HEK293T (cell line): Measurements from ENCODE around the gene ELMO3.

Source experiments
- CTCF ChIA-PET: fragments of 350-600 bp; formaldehyde crosslinking; extraction: SDS; loops from one replicate; lab custom pipeline; 2021; ENCODE audit warnings: antibody characterized with exemption, inconsistent platforms; lab: Yijun Ruan, JAX
- POLR2A ChIA-PET: fragments of 350-600 bp; formaldehyde crosslinking; extraction: SDS; loops from one replicate; lab custom pipeline; 2020; ENCODE audit warnings: antibody characterized with exemption, inconsistent platforms; lab: Yijun Ruan, JAX
- DNase-seq: peaks from one replicate; pipeline ENCODE4 v3.0.0; 2012; ENCODE audit warnings: mixed read lengths; ENCODE audit errors: extremely low spot score
- BHLHE40 ChIP-seq: fragments of 450-650 bp; IDR thresholded peaks from 2 replicates; pipeline ENCODE4 v1.6.1; 2016; ENCODE audit warnings: mild to moderate bottlenecking, moderate library complexity, borderline replicate concordance
- CTBP1 ChIP-seq: fragments of 450-650 bp; IDR thresholded peaks from 2 replicates; pipeline ENCODE4 v1.6.1; 2016; ENCODE audit warnings: borderline replicate concordance
- ELF4 ChIP-seq: fragments of 450-650 bp; IDR thresholded peaks from 2 replicates; pipeline ENCODE4 v1.6.1; 2017; ENCODE audit warnings: antibody characterized with exemption
- FOXA1 ChIP-seq: fragments of 450-650 bp; IDR thresholded peaks from 2 replicates; pipeline ENCODE4 v1.6.1; 2016; ENCODE audit warnings: mild to moderate bottlenecking
- FOXK2 ChIP-seq: fragments of 450-650 bp; IDR thresholded peaks from 2 replicates; pipeline ENCODE4 v1.6.1; 2016; ENCODE audit warnings: mild to moderate bottlenecking
- FOXM1 ChIP-seq: fragments of 450-650 bp; IDR thresholded peaks from 2 replicates; pipeline ENCODE4 v1.6.1; 2017; ENCODE audit warnings: mild to moderate bottlenecking, borderline replicate concordance
- HDGF ChIP-seq: fragments of 450-650 bp; IDR thresholded peaks from 2 replicates; pipeline ENCODE4 v1.6.1; 2017; ENCODE audit warnings: antibody characterized with exemption, borderline replicate concordance
- L3MBTL2 ChIP-seq: fragments of 450-650 bp; conservative IDR thresholded peaks from 2 replicates; pipeline ENCODE4 v1.6.1; 2016; ENCODE audit warnings: mild to moderate bottlenecking
- LEF1 ChIP-seq: fragments of 450-650 bp; IDR thresholded peaks from 2 replicates; pipeline ENCODE4 v1.6.1; 2017; ENCODE audit warnings: mild to moderate bottlenecking, borderline replicate concordance
- NFRKB ChIP-seq: fragments of 450-650 bp; IDR thresholded peaks from 2 replicates; pipeline ENCODE4 v1.6.1; 2016; ENCODE audit warnings: mild to moderate bottlenecking, moderate library complexity
- SP1 ChIP-seq: fragments of 450-650 bp; IDR thresholded peaks from 2 replicates; pipeline ENCODE4 v1.6.1; 2017
- SUZ12 ChIP-seq: fragments of 450-650 bp; IDR thresholded peaks from 2 replicates; pipeline ENCODE4 v1.6.1; 2016; ENCODE audit warnings: mild to moderate bottlenecking
- TARDBP ChIP-seq: fragments of 450-650 bp; IDR thresholded peaks from 2 replicates; pipeline ENCODE4 v1.6.1; 2016
- ZNF384 ChIP-seq: fragments of 450-650 bp; IDR thresholded peaks from 2 replicates; pipeline ENCODE4 v1.6.1; 2016
- TF ChIP-seq, protein P1 (sequence below): fragments of 450-650 bp; IDR thresholded peaks from 2 replicates; pipeline ENCODE4 v1.6.1; 2016

Gene ELMO3

DNA sequence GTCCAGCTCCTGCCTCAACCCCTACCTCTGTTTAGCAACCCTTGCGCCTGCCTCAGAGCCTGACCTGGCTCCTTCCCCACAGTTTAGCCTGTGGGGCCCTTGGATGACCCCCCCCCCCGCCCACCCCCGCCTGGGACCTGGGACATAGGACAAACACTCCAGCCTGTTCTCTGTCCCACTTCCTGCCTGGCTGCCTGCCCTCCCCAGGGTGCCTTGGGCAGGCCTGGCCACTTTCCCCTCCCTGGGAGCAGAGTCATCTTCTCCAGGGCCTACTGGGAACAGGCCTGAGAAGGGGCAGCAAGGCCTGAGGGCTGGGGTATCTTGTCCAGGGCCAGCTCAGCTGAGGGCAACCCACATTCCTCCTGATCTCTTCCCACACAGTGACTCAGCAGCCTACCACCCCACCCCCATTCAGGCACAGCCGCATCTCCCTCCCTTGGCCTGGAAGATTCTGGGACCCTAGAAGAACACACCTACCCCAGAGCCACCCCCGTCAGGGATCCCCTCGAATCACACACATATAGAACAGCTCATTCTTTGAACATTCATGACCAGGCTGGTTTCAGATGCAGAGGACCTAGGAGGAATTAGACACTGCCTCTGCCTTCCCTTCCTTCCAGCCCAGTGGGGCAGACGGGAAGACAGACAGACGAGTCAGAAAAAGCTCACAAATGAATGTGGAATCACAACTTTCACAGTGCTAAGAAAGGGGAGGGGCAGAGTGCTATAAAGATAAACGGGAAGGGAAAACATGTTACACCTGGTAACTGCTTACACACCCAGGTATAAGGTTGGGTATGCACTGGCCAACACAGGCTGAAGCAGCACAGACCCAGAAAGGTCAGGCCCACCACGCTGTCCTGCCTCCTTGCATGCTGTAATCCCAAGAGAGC, 42.3 kb downstream of the ELMO3 start:
- ChIA-PET POLR2A (interaction anchor here (1.5 kb wide), 1 partner anchor 7 kb away, joined by 3 read pairs; no protein-coding TSS in a partner anchor), CTCF (no interaction called here)
- DNase-seq, result no peak
- TF ChIP-seq ELF4 (no peak), CTBP1 (no peak), NFRKB (no peak), SP1 (no peak), L3MBTL2 (no peak), FOXM1 (no peak), ZNF384 (no peak), HDGF (no peak)
- TF ChIP-seq, protein P1, sequence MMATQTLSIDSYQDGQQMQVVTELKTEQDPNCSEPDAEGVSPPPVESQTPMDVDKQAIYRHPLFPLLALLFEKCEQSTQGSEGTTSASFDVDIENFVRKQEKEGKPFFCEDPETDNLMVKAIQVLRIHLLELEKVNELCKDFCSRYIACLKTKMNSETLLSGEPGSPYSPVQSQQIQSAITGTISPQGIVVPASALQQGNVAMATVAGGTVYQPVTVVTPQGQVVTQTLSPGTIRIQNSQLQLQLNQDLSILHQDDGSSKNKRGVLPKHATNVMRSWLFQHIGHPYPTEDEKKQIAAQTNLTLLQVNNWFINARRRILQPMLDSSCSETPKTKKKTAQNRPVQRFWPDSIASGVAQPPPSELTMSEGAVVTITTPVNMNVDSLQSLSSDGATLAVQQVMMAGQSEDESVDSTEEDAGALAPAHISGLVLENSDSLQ, result no peak

DNA sequence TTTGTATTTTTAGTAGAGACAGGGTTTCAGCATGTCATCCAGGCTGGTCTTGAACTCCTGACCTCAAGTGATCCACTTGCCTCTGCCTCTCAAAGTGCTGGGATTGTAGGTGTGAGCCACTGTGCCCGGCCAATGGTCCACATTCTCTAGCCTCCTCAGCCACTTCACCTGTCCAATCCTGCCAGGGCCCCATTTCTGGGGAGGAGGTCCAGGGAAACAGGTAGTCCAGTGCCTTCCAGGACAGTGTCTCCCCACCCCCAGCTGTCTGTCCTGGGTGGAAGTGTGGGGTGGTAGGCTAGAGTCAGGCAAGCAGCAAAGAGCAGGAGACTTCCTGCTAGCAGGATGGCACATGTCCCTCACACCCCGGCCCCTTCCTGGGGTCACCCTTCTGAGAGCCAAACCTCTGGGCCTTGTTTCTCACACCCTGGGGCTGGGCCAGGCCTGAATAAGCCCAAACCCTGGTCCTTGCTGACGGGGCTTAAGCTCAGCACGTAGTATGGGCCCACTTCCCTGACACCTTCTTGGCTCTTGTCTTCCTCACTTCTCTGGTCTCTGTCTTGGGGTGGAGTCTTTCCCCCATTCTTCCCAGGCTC, 43.3 kb downstream of the ELMO3 start:
- TF ChIP-seq HDGF, result no peak
- TF ChIP-seq ZNF384, result no peak
- TF ChIP-seq ELF4, result no peak
- TF ChIP-seq TARDBP, result no peak
- TF ChIP-seq LEF1, result no peak
- TF ChIP-seq CTBP1, result no peak
- DNase-seq, result no peak
- CTCF ChIA-PET, result no interaction called here
- POLR2A ChIA-PET, result interaction anchor here (1.5 kb wide), 2 partner anchors 8 to 11 kb away, joined by 3 to 4 read pairs; no protein-coding TSS in a partner anchor

DNA sequence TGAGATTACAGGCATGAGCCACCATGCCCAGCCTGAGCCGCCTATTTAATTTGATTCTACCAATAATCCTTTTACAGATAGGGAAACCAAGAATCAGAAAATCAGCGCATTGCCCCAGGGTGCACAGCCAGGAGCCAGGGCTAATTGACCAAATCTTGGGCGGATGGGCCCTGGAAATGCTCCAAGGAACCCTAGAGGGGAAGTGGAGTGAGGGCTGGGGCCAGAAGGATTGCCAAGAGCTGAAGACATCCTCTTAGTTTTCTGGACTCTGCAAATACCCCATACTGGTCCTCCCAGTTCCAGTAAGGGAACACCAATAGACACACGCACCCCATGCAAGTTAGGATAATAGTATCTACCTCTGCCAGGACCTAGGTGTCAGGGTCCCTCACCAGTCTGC, 44.5 kb downstream of the ELMO3 start:
- ChIA-PET CTCF (no interaction called here), POLR2A (interaction anchor here (1.5 kb wide), 1 partner anchor 12 kb away, joined by 4 read pairs; no protein-coding TSS in a partner anchor)
- no peak for DNase-seq
- TF ChIP-seq TARDBP (no peak), ELF4 (no peak), BHLHE40 (no peak), FOXA1 (no peak), NFRKB (no peak)

DNA sequence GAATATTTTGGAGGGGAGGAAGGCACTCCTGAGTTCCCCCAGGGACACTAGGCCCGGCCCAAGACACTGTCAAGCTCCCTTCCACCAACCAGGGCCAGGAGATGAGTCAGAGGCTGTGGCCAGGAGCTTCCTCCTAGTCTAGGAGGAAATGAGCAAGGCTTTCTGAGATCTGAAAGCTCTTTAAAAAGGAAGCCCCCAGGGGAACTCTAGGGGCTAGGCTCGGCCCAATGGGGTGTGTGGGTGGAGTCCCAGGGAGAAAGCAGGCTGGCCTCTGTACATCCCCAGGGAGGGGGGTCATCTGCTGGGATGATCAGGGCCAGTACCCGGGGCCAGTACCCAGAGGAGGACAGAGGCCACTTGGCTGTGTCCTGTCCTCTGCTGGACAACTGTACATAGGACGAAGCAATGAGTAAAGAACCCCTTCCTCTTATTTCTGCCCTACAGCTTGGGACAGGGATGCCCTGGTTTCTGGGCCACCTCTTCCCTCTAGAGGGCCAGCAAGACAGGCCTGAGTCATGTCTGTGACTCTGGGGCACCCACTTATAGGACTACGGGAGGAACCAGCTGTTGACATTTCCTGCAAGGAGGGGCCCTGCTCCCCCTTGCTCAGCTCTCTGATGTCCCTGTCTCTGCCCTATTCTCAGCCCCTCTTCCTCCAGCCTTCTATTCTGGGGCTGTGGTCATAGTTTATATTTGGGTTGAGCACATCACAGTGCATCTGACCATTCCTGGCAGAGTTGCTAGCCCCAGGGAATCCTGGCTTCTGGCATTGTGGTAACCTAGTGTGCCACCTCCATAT, 45.7 kb downstream of the ELMO3 start:
- POLR2A ChIA-PET, result interaction anchor here (1.0 to 1.4 kb wide), 3 partner anchors 11 to 18 kb away, joined by 4 to 5 read pairs (median 4); partner anchors contain the start of gene TMEM208
- TF ChIP-seq ZNF384 (no peak), L3MBTL2 (no peak), SUZ12 (no peak), FOXM1 (no peak), BHLHE40 (no peak)
- TF ChIP-seq, protein P1, result no peak
- no peak for DNase-seq
- CTCF ChIA-PET, result no interaction called here

DNA sequence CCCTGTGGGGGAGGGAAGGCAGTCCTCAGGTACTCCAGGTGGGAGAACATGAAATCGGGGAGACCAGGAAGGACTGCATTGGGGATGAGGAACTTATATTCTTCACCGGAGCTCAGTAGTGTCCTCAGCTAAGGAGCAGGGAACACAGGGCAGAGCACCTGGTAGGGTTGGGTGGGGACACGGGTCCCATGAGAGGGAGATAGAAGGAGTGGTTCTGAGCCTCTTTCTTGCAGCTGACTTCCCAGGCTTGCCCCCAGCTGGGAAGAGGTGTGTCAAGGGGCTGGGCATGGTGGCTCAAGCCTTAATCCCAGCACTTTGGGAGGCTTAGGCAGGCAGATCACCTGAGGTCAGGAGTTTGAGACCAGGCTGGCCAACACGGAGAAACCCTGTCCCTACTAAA, 46.3 kb downstream of the ELMO3 start:
- CTCF ChIA-PET, result no interaction called here
- POLR2A ChIA-PET, result interaction anchor here (1.4 to 5.3 kb wide), 4 partner anchors 8 to 47 kb away, joined by 4 to 41 read pairs (median 10); partner anchors contain the start of gene TMEM208
- DNase-seq, result no peak
- no peak for TF ChIP-seq CTBP1
- TF ChIP-seq HDGF, result no peak
- TF ChIP-seq, protein P1, result no peak
- no peak for TF ChIP-seq SP1
- no peak for TF ChIP-seq BHLHE40
- no peak for TF ChIP-seq ELF4
- no peak for TF ChIP-seq FOXM1

DNA sequence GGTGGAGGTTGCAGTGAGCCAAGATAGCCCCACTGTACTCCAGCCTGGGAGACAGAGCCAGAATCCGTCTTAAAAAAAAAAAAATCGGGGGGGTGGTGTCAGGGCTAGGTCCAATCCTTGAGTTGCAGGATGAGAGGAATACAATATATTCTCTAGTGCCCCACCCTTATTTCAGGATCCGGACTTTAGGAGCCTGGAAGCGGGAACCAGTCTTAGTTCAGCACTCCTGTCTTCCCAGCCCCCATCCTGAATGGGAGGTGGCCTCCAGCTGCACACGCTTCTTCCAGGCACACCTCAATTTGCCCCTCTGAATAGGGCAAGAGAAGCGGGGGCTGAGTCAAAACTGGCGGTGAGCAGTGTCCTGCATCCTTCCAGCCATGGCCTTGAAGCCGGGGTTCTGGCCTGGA, 46.7 kb downstream of the ELMO3 start:
- POLR2A ChIA-PET, result interaction anchor here (0.9 to 5.3 kb wide), 8 partner anchors 8 to 414 kb away, joined by 4 to 41 read pairs (median 6); partner anchors contain the start of genes ACD, E2F4 and TMEM208
- no peak for DNase-seq
- TF ChIP-seq FOXK2 (no peak), CTBP1 (no peak), LEF1 (no peak), L3MBTL2 (no peak)
- TF ChIP-seq, protein P1, result no peak
- CTCF ChIA-PET, result interaction anchor here (1.4 kb wide), 1 partner anchor 19 kb away, joined by 3 read pairs; the partner anchor contains the start of gene TMEM208
